ENCODE measurements around the gene CISTR.
"Not testable (repeated sequence)": the region's sequence is repeated elsewhere in the genome, so short reads cannot be mapped to it uniquely, and the experiment has no call there.

The CISTR gene

DNA sequence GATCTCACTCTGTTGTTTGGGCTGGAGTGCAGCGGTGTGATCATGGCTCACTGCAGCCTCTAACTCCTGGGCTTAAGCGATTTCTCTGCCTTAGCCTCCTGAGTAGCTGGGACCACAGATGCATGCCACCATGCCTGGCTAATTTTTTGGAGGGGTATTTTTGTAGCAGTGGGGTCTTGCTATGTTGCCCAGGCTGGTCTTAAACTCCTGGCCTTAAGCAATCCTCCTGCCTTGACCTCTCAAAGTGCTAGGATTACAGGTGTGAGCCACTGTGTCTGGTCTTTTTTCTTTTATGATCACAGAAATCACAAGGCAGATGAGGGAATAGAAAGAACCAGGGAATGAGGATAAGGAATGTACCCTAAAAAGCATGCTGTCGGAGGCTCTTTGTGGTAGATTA lies 11.0 kb upstream of the CISTR start:
- DNase-seq (ENCODE audit: low spot score), result not testable (repeated sequence)

GRCh38 chr12:53761306-53761705 lies 9.5 kb upstream of the CISTR start:
- DNase-seq (ENCODE audit: low spot score), result no peak

DNA sequence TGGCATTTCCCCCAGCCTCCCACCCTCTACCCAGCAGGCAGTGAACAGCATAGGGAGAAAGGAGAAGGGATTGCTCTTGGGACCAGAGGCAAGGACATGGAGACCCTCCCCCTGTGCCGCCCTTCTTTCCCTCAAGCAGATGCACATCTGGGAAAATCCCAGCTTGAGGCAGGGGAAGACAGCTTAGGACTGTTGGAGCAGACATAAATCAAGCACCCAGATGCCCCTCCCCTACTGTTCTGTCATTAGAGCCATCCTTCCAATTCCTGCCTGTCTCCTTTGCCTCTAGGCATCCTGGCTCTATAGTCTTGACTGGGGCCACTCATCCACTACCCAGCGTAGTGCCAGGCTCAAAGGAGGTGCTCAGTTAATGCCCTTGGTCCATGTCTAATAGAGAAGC lies 7.5 kb upstream of the CISTR start:
- no peak for DNase-seq (ENCODE audit: low spot score)

GRCh38 chr12:53758730-53759103 lies 6.9 kb upstream of the CISTR start:
- DNase-seq (ENCODE audit: low spot score), result no peak

- no peak for DNase-seq (ENCODE audit: low spot score)
These were observed 6.4 kb upstream of the CISTR start for GRCh38 chr12:53758081-53758729.

- peak; percentile 87 for DNase-seq (ENCODE audit: low spot score)
These were observed 5.5 kb upstream of the CISTR start for GRCh38 chr12:53757101-53757770.

DNA sequence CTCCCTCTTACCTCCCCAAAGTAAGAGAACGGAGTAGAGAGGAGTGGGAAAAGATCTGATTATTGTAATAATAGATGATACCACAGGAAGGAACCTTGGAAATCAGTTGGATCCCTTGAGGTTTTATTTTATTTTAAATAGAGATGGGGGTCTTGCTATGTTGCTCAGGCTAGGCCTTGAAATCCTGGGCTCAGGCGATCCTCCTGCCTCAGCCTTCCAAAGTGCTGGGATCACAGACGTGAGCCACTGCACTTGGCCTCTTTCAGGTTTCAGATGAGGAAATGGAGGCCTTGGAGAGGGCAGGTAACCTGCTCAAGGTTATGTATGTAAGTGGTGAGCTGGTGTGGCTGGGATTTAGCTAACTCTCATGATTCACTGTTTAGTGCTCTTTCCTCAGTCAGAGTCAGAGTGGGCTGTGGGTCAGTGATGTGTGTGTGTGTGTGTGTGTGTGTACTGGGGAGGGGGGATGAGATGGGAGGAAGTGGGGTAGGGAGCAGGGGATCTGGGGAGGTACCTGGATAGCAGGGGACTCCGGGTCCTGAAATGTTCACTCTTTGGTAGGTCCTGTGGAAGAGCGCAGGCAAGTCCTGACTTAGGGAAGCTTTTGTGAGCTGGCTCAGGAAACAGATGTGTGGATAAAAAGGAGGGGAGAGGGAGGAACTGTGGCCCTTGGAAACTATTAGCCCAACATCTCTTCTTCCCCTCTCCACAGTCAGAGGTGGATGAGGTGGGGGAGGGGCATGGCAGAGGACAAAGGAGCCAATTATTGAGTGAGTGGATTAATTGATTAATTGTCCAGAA lies 4.7 kb upstream of the CISTR start:
- DNase-seq (ENCODE audit: low spot score), result no peak

DNA sequence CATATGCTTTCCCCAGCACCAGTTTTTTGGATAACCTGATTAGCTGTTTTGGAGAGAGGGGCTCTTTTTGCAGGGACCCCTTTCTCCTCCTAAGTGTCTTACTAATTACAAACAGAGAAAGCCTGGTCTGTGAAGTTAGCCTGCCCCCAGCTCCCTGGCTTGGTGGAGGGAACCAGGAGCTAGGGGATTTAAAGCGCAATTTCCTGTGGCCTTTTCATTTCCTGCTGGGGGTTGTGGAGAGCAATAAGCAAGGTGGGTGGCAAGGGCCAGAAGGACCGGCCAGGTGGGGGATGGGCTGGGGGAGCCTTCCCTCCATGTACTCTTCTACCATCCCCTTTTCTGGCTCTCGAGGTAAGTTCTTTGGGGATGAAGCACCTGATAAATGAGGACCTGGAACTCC lies 4.1 kb upstream of the CISTR start:
- no peak for DNase-seq (ENCODE audit: low spot score)

DNA sequence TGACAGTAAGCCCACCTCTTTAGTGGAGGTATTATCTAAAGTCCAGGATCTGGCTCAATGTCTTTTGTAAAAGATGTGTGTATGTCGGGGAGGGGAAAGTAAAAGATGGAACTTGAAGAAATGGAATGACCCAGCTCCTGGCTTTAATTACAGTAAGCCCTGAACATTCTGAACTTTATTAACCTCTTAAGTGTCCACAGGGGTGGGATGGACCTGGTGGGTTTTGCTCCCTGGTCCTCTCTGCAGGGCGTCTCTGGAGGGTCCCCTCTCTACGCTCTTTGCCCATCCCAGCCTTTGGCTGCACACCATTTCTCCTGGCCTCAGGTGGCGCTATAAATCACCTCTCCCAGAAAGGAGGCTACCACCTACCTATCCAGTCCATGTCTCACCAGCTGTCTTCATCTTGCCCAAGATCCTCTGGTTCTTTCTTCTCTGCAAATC lies 3.7 kb upstream of the CISTR start:
- DNase-seq (ENCODE audit: low spot score), result no peak

DNA sequence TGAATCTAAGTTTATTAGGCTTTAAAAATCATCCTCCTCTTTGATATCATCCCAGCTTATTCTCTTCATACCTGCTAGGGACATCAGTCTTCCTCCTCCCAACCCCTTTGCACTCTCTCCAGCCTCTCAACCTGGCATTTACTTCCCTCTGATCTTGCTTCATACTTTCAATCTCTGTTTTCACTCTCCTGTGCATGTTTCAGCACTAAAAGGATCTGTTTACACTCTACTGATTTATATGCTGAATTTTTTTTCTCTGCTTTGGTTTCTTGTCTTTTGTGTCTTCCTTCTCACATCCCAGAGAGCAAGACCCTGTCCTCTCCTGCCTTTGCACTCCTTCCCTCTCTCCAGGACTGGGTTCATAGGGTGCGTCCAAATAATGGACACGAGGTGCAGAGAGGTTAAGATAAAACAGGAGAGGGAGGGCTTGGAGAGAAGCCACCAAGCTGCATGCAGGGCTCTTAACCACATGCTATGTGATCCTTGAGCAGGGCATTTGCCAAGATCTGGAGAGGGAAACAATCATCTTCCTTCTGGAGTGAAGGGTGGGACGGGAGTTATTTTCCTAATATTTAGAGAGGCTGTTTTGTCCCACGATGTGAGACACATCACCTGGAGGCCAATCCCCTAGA lies 3.0 kb upstream of the CISTR start:
- no peak for DNase-seq (ENCODE audit: low spot score)

DNA sequence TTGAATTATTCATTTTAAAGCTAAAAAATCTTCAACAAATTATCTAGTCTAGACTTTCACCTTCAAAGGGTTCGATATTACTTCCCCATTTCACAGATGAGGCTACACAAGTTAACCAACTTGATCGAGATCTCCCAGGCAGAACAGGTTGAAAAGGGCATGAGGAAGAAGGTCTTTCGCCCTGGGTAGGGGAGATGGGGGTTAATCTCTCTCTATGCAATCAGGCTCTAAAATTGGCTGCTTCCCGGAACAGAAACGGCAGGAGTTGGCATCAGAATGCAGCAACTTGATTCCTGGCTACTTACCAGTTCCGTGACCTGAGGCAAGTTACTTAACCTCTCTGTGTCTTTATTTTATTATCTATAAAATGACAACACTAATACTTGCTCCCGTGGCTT lies 2.4 kb upstream of the CISTR start:
- no peak for DNase-seq (ENCODE audit: low spot score)

DNA sequence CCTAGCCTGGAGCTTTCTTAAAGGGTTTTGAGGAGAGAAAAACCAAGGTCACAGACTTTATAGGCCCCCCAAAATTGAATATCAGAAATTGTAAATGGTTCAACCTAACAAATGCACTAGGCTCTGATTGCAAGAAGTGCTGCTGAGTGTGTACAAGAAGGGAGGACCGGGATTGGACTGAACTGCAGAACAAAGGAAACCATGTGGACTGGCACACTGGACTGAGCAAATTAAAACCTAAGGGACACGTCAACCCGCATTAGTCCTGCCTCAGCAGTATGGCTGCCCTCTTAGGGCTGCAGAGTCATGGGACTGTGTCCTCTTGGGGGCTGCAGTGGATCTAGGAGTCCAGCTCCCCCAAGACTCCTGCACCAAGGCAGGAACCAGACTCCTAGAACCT lies 842 bp upstream of the CISTR start:
- DNase-seq (ENCODE audit: low spot score), result no peak

DNA sequence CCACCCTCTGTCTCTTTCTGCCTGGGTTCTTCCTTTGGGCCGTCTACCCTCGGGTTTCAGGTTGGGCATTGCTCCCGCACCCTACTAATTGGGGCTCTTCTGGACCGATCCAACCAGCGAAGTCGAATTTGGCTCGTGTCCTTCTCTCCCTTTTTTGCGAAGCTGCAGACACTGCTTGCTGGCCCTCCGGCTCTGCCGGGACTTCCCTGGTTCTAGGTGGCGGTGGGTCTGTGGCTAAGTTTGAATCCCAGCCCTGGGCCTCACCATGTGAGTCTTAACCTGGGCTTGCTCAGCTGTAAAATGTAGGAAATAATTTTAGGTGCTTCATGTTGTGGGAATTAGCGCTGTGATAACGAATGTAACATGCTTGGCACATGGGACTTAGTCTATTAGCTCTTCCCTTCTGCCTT lies 418 bp upstream of the CISTR start:
- DNase-seq (ENCODE audit: low spot score), result no peak

DNA sequence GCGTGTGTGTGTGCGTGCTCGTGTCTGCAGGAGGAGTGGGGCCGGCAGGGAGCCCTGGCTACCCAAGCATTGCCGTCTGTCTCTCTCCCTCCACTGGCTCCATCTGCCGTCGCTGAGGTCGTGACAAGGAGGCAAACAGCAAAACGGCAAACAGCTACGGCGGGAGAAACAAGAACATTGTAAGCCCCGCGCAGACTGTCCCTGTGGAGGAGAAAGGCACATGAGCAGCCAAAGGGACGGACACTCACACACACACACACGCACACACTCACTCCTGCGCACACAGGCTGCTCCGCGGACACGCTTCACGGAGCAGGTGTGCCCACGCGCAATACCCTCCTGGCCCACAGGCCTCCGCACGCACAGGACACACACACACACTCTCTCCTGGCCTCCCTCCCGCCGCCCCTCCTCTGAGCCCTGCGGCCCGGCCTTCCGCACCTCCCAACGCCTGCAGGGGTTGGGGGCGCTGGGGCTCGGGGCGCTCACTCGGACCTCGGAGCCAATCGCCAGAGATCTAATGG lies 905 bp downstream of the CISTR start:
- DNase-seq (ENCODE audit: low spot score), result no peak

- no peak for DNase-seq (ENCODE audit: low spot score)
These were observed 1.6 kb downstream of the CISTR start for GRCh38 chr12:53749986-53750811.

- no peak for DNase-seq (ENCODE audit: low spot score)
These were observed 3.5 kb downstream of the CISTR start for GRCh38 chr12:53748072-53748840.

GRCh38 chr12:53747095-53747494 lies 4.7 kb downstream of the CISTR start:
- DNase-seq (ENCODE audit: low spot score), result no peak

GRCh38 chr12:53746592-53747092 lies 5.1 kb downstream of the CISTR start:
- DNase-seq (ENCODE audit: low spot score), result peak; percentile 89

- DNase-seq (ENCODE audit: low spot score), result no peak
These were observed 7.0 kb downstream of the CISTR start for GRCh38 chr12:53744751-53745150.

- no peak for DNase-seq (ENCODE audit: low spot score)
These were observed 7.7 kb downstream of the CISTR start for GRCh38 chr12:53744130-53744441.
